ENCODE measurements around the gene THAP7.
A peak's percentile ranks its signal among the peaks of the same experiment; 100 is the strongest.
"Not testable (repeated sequence)": the region's sequence is repeated elsewhere in the genome, so short reads cannot be mapped to it uniquely, and the experiment has no call there.

THAP7 gene

GRCh38 chr22:21001601-21002325, at the start of gene THAP7:
Gene THAP7, minus strand, starts transcription at chr22:21002118. Its CDS starts 207 bp downstream, at chr22:21001911.
- peak; percentile 96 to 98 for DNase-seq (ENCODE audit: low read depth in 2 of 2)

- DNase-seq (ENCODE audit: low read depth in 2 of 2) = no peak
Observed at GRCh38 chr22:21051145-21051830, 49.4 kb upstream of the THAP7 start.

GRCh38 chr22:21048965-21049364, 47.0 kb upstream of the THAP7 start:
- not testable (repeated sequence) for DNase-seq (ENCODE audit: low read depth in 2 of 2)

- not testable (repeated sequence) for DNase-seq (ENCODE audit: low read depth in 2 of 2)
Observed at GRCh38 chr22:21048448-21048847, 46.5 kb upstream of the THAP7 start.

- no peak for DNase-seq (ENCODE audit: low read depth in 2 of 2)
Observed at GRCh38 chr22:21047730-21048129, 45.8 kb upstream of the THAP7 start.

- no peak for DNase-seq (ENCODE audit: low read depth in 2 of 2)
Observed at GRCh38 chr22:21047035-21047661, 45.2 kb upstream of the THAP7 start.

GRCh38 chr22:21045585-21046294, 43.8 kb upstream of the THAP7 start, which contains the start of gene LRRC74B:
Gene LRRC74B, plus strand, starts transcription at chr22:21045946. Its CDS starts 41 bp downstream, at chr22:21045987.
- peak; percentile 69 to 72 for DNase-seq (ENCODE audit: low read depth in 2 of 2)

GRCh38 chr22:21044931-21045584, 43.1 kb upstream of the THAP7 start:
- DNase-seq (ENCODE audit: low read depth in 2 of 2) = no peak

GRCh38 chr22:21043860-21044535, 42.1 kb upstream of the THAP7 start:
- DNase-seq (ENCODE audit: low read depth in 2 of 2) = no peak

- no peak for DNase-seq (ENCODE audit: low read depth in 2 of 2)
Observed at GRCh38 chr22:21042978-21043859, 41.3 kb upstream of the THAP7 start.

- no peak for DNase-seq (ENCODE audit: low read depth in 2 of 2)
Observed at GRCh38 chr22:21041937-21042336, 40.0 kb upstream of the THAP7 start.

GRCh38 chr22:21039158-21039557, 37.2 kb upstream of the THAP7 start:
- DNase-seq (ENCODE audit: low read depth in 2 of 2) = not testable (repeated sequence)

GRCh38 chr22:21038405-21038804, 36.5 kb upstream of the THAP7 start:
- no peak for DNase-seq (ENCODE audit: low read depth in 2 of 2)

- no peak for DNase-seq (ENCODE audit: low read depth in 2 of 2)
Observed at GRCh38 chr22:21034989-21035388, 33.1 kb upstream of the THAP7 start.

- DNase-seq (ENCODE audit: low read depth in 2 of 2) = no peak
Observed at GRCh38 chr22:21033895-21034294, 32.0 kb upstream of the THAP7 start.

GRCh38 chr22:21032868-21033688, 31.2 kb upstream of the THAP7 start:
- no peak for DNase-seq (ENCODE audit: low read depth in 2 of 2)

- DNase-seq (ENCODE audit: low read depth in 2 of 2) = no peak
Observed at GRCh38 chr22:21032037-21032867, 30.3 kb upstream of the THAP7 start, which contains the start of gene SLC7A4. Gene SLC7A4, minus strand, starts transcription at chr22:21032561. Its CDS starts 749 bp downstream, at chr22:21031812.

- DNase-seq (ENCODE audit: low read depth in 2 of 2) = no peak
Observed at GRCh38 chr22:21031545-21032036, 29.7 kb upstream of the THAP7 start.

Data from stimulated activated CD4-positive, alpha-beta T cell treated with anti-CD3 and anti-CD28 coated beads, Interleukin-4, amount 100 ng/mL, for 48 hours (primary cell).